Parathyroid adenoma (tissue), 2 donors: ENCODE data around the gene CHIC1.
"Not testable (repeated sequence)": the region's sequence is repeated elsewhere in the genome, so short reads cannot be mapped to it uniquely, and the experiment has no call there.

Experiments used
- H2AFZ ChIP-seq: fragments of 300-600 bp; sonication (generic); one replicate; pipeline ENCODE4 v1.7.0; 2017; ENCODE audit warnings: antibody characterized with exemption, mild to moderate bottlenecking
- H3K27ac ChIP-seq: fragments of 300-600 bp; sonication (generic); one replicate; pipeline ENCODE4 v1.7.0; 2017
- H3K27me3 ChIP-seq: fragments of 300-600 bp; sonication (generic); one replicate; pipeline ENCODE4 v1.7.0; 2017; ENCODE audit warnings: low read length; ENCODE audit not compliant: control insufficient read depth, insufficient read depth
- H3K36me3 ChIP-seq: fragments of 300-600 bp; sonication (generic); one replicate; pipeline ENCODE4 v1.7.0; 2017; ENCODE audit warnings: low read length; ENCODE audit not compliant: control insufficient read depth, insufficient read depth
- H3K4me1 ChIP-seq: fragments of 300-600 bp; sonication (generic); one replicate; pipeline ENCODE4 v1.7.0; 2017; ENCODE audit warnings: control low read depth
- H3K4me2 ChIP-seq: fragments of 300-600 bp; sonication (generic); one replicate; pipeline ENCODE4 v1.7.0; 2017; ENCODE audit warnings: low read length
- H3K4me3 ChIP-seq: fragments of 300-600 bp; sonication (generic); one replicate; pipeline ENCODE4 v1.7.0; 2017; ENCODE audit warnings: low read depth, low read length
- H3K79me2 ChIP-seq: fragments of 300-600 bp; sonication (generic); one replicate; pipeline ENCODE4 v1.7.0; 2017; ENCODE audit warnings: control low read depth
- H3K9ac ChIP-seq: fragments of 300-600 bp; sonication (generic); one replicate; pipeline ENCODE4 v1.7.0; 2017; ENCODE audit warnings: mild to moderate bottlenecking
- H3K9me3 ChIP-seq: fragments of 300-600 bp; sonication (generic); one replicate; pipeline ENCODE4 v1.7.0; 2017; ENCODE audit warnings: low read length; ENCODE audit not compliant: control insufficient read depth
- CTCF ChIP-seq: fragments of 300-600 bp; sonication (generic); IDR thresholded peaks from one replicate; pipeline ENCODE4 v1.7.0; 2017; ENCODE audit warnings: antibody characterized with exemption, mild to moderate bottlenecking
- donor health status: primary hyperparathyroidism.

Gene CHIC1

DNA sequence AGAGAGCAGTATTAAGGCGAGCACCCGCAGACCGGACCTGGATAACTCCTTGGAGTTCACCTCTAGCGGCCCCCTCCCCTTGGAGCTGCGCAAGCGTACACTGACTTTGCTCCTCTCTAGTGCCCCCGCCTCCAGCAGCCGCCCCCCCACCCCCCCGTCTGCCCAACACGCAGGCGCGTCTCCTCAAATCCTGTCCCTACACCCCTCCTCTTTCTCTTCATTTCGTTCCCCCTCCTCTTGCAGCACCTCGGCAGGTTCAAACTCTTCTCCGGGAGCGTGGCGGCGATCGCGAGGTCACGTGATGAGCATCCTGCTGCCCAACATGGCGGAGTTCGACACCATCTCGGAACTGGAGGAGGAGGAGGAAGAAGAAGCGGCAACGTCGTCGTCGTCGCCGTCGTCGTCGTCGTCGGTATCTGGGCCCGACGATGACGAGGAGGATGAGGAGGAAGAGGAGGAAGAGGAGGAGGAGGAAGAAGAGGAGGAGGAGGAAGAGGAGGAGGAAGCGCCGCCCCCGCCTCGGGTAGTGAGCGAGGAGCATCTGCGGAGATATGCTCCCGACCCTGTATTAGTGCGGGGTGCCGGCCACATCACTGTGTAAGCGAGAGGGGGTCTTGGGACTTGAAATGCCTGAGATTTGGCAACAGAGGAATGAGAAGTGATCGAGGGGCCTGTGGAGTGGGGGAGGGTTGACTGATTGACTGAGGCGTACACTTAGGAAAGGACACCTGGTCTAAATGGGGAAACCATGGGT lies at the start of gene CHIC1:
Gene CHIC1 (plus strand): TSS at position 214 of the 754 bp plus-strand sequence. CDS start 88 bp downstream, at position 302.
- peak within 1 kb of the TSS; percentile 92 for H3K27ac ChIP-seq
- H3K27me3 ChIP-seq, result no peaks in the 10 kb centered on the region
- H2AFZ ChIP-seq, result peak within 1 kb of the TSS; percentile 91
- no peaks in the 10 kb centered on the region for H3K9me3 ChIP-seq
- no peak for TF ChIP-seq CTCF
- peak within 1 kb of the TSS; percentile 76 for H3K4me2 ChIP-seq
- H3K4me3 ChIP-seq, result peak within 1 kb of the TSS; percentile 77
- no peaks in the 10 kb centered on the region for H3K4me1 ChIP-seq
- H3K9ac ChIP-seq, result peak within 1 kb of the TSS; percentile 53
- H3K79me2 ChIP-seq, result no peaks in the 10 kb centered on the region
- no peaks in the 10 kb centered on the region for H3K36me3 ChIP-seq

GRCh38 chrX:73522823-73523222 lies 40.2 kb upstream of the CHIC1 start:
- H3K4me2 ChIP-seq, H2AFZ ChIP-seq, H3K9me3 ChIP-seq, H3K9ac ChIP-seq, H3K79me2 ChIP-seq, H3K36me3 ChIP-seq, H3K4me3 ChIP-seq, H3K27me3 ChIP-seq, H3K27ac ChIP-seq, H3K4me1 ChIP-seq: not testable (repeated sequence)

DNA sequence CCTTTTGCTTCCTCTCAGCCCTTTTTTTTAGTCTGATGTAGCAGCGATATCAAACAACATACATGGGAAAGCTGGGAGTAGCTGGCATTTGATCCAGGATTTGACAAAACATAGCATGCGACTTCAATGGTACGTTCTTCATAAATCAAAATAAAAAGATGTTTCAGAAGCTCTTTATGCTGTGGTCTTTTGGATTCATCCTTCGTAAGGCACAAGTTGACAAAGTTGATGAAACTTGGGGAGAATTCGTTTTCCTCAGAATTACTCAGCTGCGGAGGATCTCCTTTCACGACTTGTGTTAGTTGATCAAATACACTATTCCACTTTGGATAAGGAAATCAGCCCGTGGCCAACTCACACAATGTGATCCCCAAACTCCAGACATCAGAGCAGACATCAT lies 38.1 kb upstream of the CHIC1 start:
- no peak for TF ChIP-seq CTCF
- no peaks in the 10 kb centered on the region for H3K36me3 ChIP-seq
- no peak overlapping the region for H3K4me3 ChIP-seq
- H3K27me3 ChIP-seq, result no peaks in the 10 kb centered on the region
- H3K4me2 ChIP-seq, result no peak overlapping the region
- no peaks in the 10 kb centered on the region for H3K4me1 ChIP-seq
- no peaks in the 10 kb centered on the region for H3K79me2 ChIP-seq
- no peak overlapping the region for H2AFZ ChIP-seq
- no peaks in the 10 kb centered on the region for H3K9me3 ChIP-seq
- no peak overlapping the region for H3K9ac ChIP-seq
- H3K27ac ChIP-seq, result no peak overlapping the region

- Histone ChIP-seq H3K4me1 (no peaks in the 10 kb centered on the region), H3K4me3 (no peak overlapping the region), H3K27ac (no peak overlapping the region), H3K27me3 (no peaks in the 10 kb centered on the region), H2AFZ (no peak overlapping the region), H3K79me2 (no peaks in the 10 kb centered on the region), H3K4me2 (no peak overlapping the region), H3K9me3 (no peaks in the 10 kb centered on the region), H3K36me3 (no peaks in the 10 kb centered on the region), H3K9ac (no peak overlapping the region)
- TF ChIP-seq CTCF, result no peak
These were observed 36.9 kb upstream of the CHIC1 start for GRCh38 chrX:73525928-73526690.

- H3K4me1 ChIP-seq, H2AFZ ChIP-seq, H3K4me2 ChIP-seq, H3K9me3 ChIP-seq, H3K27ac ChIP-seq, H3K36me3 ChIP-seq, H3K9ac ChIP-seq, H3K79me2 ChIP-seq, H3K4me3 ChIP-seq, H3K27me3 ChIP-seq: not testable (repeated sequence)
These were observed 31.3 kb upstream of the CHIC1 start for GRCh38 chrX:73531655-73532054.
